Activated naive CD4-positive, alpha-beta T cell (primary cell): ENCODE measurements around the gene AP3S2.

Experiments
- DNase-seq, 4 experiments: peaks; one replicate each; lab custom pipeline; 2025; lab: John Stamatoyannopoulos, UW

The AP3S2 gene

DNA sequence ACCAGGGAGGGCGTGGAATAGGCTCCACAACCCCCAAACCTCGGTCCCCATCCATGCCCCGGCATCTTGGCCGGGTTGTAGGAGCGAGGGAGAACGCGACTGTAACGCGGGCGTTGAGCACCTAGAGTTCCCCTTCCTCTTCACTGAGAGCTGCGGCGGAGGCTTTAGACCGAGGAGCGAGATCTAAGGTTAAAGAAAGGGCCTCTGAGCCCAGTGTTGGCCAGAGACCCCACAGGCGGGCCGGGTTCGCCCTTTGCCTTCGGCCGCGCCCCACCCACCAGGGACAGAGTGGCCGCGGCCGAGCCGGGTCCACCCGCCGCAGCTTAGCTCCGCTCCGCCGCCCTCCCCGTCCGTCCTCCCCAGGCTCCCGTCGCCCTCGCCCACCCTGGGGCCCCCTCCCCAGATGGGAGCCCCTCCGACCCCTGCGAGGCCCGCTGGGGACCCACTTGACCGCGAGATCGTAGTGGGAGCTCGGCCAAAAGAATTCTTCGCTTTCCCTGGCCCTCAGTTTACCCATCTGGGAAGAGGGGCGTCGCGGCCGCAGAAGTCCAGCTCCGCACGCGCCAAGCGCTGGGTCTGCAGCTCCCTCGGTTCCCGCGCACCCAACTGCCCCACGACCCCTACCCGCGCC, 79.6 kb downstream of the AP3S2 start:
- DNase-seq: no peak

DNA sequence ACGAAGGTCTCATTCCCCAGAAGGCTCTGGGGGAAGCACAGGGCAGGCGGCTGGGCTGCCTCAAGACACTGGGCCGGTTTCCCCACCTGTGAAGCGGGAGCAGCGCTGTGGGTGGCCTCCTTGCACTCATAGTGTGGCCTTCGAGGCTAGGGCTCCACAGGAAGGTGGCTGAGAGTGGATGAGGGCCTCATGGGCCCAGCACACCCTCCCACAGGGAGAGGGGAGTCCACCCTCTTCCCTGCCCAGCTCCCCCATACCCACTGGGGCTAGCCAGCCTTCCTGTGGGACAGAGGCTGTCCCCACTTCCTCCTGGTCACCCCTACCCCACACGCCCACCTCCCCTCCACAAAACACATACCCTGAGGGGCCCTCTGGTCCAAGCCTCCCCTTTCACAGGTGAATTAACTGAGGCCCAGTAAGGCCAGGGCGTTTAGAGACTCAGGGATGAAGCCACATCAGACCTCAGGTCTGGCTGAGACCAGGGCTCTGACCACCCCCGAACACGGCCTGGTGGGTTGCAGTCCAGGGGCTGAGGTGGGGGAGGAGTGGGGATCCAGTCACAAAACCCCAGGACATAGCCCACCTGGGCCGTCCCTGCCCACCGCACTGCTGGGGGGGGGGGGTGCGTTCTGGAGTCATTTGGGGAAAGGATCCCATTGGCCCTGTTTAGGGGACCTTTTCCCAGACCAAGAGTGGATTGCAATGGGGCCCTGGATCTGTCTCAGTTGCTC, 80.2 kb downstream of the AP3S2 start:
- no peak for DNase-seq

DNA sequence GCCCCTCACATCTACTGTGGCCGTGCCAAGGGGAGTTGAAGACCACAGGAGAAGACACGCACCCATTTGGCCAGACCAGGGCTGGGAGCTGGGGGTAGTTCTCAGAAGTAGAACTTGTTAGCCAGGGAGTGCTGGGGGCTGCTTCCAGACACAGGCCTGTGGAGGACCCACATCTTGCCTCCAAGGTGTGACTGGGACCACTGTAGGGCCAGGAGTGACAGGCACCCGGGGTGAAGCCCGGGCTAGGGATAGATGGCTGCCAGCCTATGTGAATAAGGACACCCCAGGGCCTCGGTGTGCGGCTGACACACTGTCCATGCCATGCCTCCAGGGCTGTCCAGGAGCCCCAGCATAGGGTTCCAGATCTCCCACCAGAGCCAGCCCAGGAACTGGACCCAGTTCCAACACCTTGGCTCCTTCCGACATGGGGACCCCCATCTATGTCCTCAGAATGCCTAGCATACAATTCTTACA, 80.9 kb downstream of the AP3S2 start:
- DNase-seq: no peak

DNA sequence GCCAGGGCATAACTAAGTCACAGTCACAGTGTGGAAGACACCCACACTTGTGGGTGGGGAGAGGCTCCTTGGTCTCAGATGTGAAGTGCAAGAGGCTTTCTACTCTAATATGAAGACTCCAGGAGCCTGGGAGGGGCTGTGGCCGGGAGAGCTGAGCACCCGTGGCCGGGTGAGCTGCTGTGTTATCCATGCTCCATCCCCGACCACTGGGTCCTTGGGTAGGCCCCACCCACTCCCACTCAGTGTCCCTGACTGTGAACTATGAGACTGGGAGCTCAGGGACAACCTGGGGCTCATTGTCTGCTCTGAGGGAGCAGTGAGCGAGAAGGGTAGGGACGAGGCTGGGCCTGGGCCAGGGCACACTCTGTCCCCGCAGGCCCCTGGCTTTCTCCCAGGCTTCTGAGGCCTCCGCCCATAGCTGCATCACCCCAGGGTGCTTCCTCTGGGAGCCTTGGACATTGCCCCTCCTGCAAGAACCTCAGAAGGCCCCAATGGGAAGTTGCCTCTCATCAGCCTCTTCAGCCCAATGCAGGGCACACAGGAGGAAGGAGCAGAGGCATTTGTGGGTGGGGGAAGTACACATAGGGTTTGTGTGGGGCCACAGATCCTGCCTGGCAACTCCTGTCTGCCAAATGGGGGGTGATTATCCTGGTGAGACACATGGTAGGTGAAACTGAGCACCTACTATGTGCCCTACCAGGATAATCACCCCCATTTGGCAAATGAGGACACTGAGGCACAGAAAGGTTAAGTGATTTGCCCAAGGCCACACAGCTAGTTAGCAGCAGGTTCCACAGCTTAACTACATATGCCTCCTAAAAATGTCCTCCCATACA, 81.6 kb downstream of the AP3S2 start:
- no peak for DNase-seq

DNA sequence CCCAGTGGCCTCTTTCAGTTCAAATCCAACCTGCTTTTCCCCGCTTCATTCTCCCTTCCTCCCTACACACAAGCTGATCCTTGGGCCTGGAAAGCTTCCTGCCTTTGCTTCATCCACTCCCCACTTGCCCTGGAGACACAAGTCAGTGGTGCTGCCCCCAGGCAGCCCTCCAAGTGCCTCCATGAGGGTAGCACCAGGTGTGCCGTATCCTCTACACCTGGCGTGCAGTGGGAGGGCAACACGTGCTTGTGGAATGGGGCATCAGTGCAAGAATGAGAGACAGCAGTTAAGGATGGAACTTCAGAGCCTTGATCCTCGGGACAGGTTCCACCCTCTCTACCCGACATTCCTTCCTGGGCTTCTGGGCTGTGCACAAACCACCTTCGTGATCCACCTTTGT, 83.0 kb downstream of the AP3S2 start:
- DNase-seq: no peak

DNA sequence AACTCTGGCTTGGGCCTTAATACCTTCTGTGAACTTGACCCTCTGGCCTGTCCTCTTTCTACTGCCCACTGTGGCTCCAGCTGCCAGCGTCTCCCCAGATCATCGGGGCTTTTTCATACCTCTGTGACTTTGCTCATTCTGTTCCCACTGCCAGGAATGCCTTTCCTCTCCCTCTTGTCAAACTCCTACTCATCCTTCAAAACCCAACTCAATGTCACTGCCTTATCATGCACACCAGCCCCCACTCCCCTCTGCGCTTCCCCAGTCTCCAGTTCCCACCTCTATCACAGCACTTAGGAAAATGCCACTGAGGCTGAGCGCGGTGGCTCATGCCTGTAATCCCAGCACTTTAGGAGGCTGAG, 84.0 kb downstream of the AP3S2 start:
- DNase-seq: no peak

DNA sequence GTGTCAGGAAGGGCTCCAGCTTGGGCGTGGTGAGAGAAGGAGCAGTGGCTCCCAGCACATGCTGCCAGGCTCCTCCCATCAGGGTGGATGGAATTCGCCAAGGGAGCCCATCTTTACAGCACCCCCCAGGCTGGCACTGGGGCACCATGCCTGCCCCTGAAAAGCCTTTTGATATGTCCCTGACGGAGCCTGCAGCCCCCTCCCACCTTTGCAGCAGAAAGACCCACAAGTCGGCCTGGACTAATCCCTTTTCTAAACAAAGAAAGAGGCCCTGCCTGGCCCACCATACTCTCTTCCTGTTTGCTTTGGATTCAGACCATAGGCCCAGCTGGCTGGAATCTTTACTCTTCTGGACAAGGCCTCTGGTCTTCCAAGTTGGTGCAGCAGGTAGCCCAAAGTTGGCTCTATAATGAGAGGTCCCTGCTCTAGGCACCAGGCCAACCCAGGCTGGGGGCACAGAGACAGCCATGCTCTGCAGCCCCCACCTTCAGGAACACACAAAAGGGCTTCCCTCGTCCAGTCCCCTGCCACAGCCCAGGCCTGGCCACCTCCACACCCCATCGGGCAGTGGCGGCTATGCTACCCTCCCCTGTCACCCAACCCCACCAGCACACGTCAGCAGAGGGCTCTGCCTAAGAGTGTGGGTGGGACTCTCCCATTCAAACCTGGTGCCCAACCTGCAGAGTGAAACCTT, 84.6 kb downstream of the AP3S2 start:
- DNase-seq: no peak

DNA sequence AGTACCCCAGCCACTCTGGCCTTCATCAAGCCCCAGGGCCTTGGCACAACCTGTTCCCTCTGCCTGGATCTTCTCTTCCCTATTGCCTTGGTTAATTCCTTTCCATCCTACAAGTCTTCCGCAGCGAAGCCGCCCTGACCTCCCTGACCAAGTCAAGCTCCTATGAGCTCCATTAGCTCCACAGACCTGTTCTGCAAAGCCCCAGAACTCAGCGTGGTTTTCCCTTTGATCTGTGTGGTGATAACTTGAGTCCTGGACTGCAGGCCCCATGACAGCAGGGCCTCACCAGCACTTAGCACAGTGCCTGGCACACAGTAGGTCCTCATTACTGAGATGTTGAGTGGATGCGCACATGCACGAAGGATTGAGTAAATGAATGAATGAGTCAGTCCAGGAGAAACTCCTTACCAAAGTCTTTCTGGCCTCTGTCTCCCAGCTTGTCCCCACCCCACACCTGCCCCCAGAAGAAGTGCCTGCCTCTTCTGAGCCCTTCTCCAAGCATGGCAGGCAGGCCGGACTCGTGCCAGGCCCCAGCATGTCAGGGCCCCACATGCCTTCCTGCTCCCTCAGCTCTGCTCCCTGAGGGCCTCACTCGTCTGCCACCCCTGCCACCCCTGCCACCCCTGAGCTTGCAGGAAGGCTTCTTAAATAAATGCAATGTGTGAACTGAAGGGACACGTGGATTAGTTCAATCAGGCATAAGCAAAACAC, 85.5 kb downstream of the AP3S2 start:
- DNase-seq: no peak

DNA sequence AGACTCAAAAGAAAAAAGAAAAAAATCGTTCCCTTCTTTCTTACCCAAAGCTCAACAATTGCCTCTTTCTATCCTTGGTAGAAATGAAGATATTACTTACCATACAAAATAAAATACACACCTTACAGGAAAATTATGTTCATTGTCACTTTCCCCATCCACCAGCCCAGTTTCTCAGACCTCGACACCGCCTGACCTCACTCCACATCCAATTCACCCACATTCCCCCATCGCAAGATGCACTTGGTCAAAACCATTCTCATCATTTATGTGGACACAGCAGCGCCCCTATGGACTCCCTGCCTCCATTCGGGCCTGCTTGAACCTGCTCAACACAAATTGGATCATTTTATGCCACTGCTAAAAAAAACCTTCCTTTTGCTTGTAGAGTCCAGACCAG, 86.1 kb downstream of the AP3S2 start:
- DNase-seq: no peak

DNA sequence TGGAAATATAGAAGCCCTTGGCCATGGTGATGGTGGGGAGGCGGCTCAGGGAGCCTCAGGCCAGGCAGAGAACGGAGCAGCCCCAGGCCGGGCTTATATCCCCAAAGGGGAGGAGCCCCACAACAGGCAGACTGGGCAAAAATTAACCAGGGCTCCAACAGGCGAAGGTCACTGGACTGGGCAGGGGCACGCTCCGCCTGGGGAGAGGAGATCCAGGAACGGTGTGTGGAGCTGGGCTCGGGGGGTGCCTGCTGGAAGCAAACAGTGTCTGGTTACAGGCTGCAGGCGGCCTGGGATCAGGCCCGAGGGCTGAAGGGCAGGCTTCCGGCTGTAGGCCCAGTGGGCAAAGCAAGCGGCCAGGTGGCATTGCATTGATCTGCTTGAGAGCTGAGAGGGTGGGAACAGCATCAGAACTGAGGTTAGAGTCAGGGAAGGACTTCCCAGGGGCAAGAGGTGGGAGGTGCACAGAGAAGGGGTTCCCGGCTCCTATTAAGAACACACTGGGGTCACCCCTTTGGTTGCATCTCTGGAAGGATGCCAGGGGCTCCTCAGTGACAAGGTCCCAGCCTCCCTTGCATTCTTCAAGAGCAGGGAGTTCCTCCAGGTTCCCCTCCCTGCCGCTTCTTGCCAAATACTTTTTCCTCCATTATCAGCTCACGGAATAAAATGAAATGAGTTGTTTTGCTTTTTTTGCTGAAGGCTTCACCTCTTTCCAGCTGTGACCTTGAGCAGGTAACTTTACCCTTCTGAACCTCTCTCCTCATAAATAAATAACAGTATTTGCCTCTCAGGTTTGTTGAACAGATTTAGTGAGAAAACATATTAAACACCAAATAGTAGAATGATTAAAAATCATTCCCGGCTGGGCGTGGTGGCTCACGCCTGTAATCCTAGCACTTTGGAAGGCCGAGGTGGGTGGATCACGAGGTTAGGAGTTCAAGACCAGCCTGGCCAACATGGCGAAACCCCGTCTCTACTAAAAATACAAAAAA, 86.9 kb downstream of the AP3S2 start:
- DNase-seq: no peak

DNA sequence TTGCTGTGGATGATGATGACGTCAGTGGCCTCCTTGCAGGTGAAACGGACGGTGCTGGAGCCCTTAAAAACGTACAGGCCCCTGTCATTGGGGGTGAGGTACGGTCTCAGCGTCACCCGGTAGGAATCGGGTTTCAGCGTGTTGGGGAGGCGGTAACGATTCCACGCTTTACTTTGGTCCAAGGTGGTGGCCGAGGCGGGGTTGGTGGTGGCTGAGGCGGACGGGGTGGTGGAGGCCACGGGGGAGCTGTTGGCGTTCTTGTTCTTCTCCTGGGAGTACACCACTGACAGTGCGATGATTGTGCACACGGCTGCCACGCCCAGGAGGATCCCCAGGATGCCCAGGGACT, 87.6 kb downstream of the AP3S2 start:
- DNase-seq: no peak

DNA sequence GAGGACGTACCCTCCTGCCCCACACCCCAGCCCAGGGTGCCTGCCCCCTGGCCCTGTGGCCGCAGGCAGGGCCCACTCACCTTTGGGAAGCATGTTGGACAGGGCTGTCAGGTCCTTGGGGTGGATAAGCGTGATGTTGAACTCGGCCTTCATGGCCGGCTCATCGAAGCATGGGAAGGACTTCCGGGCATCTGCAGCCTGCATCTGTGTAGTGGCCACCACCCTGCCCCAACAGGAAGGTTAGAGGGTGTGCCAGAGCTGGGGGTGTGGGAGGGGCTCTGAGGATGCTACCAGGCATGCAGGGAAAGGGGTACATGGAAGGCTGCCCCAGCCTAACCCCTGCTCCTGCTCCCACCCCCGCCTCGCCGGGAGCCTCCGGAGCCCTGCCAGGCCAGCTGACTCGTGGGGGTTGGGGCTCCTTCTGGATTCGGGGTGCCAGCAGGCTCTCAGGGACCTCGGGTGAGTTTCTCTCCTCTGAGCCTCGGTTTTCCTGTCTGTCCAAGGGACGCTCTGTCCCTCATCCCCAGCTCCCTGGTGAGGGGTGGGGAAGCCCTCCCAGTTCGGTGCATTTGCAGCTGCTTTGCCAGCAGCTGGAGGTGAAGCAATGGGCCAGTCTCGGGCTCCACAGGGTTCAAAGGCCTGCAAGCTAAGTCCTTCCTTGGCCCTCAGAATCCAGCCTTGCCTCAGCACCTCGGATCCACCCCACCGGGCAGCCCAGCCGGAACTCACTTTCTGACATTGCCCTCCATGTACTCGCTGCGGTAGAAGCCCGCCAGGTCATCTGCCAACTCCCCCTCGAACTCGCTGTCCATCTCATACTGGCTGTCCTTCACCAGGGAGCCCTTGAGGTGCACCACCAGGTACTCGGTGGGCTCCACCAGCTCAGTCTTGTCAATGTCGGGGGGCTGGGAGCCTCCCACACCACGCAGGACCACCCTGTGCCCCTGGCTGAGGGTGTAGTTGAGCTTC, 88.3 kb downstream of the AP3S2 start:
- DNase-seq: no peak

DNA sequence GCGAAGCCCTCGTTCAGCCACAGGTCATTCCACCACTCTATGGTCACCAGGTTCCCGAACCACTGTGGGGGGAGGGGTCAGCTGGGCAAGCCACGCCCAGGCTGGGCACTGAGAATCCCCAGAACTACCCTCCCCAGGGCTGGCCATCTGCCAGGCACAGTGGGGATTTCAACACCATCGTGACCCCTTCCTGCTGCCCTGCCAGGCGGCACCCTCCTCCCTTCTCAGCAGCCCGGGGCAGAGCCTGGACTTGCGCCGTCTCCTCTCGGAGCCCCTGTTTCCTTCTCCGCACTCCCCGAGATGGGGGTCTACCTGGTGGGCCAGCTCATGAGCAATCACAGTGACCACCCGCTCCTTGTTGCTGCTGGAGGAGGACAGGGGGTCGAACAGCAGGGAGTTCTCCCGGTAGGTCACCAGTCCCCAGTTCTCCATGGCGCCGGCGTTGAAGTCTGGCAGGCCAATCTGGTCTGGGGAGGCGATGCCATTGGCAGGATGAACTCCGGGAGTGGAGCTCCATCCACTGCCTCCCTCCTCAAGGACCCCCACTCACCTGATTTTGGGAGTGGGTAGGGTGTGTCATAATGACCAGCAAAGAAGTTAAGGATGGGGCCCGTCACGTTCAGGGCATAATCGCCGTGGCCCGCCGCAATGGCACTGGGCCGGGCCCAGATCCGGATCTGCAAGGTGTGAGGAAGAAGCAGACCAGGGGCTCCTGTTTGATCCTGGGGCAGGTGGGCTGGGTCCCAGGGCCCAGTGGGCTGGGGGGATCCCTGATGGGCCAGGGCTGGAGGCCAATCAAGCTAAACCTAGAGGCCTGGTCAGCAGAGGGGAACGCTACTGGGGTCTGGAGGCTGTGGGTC, 89.6 kb downstream of the AP3S2 start:
- no peak for DNase-seq

DNA sequence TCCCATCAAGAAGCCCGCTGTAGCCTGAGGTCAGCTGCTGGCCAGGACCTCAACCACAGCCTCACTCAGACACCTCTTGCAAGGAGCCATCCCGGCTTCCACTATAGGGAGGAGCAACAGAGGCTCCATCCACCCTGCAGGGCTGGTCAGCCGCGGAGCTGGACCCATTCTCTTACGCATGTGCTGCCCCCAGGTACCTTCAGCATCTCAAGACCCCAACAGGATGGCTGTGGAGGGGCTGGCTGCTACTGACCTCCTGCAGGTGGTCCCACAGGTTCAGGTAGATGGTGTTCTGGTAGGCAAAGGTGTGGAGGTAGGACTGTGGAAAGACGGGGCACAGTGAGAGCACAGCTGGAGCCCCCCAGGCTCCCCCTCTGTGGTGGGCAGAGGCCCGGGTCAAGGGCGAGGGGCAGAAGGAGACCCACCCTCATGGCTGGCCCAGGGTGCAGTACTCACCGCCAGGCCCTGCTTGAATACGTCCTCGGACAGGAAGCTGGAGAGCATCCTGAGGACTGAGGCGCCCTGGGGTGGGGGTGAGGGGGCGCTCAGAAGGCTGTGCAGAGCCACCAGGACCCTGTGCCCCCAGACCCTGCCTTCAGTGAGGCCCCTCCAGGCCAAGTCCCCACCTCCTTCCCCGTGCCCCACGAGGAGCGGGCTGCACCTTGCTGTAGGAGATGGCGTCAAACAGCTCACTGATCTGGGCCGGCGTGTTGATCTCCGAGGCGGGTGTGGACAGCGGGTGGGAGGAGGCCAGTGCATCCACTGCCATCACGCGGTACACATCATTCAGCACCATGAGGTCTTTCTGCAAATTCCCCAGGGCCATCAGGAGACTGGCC, 90.6 kb downstream of the AP3S2 start:
- no peak for DNase-seq

DNA sequence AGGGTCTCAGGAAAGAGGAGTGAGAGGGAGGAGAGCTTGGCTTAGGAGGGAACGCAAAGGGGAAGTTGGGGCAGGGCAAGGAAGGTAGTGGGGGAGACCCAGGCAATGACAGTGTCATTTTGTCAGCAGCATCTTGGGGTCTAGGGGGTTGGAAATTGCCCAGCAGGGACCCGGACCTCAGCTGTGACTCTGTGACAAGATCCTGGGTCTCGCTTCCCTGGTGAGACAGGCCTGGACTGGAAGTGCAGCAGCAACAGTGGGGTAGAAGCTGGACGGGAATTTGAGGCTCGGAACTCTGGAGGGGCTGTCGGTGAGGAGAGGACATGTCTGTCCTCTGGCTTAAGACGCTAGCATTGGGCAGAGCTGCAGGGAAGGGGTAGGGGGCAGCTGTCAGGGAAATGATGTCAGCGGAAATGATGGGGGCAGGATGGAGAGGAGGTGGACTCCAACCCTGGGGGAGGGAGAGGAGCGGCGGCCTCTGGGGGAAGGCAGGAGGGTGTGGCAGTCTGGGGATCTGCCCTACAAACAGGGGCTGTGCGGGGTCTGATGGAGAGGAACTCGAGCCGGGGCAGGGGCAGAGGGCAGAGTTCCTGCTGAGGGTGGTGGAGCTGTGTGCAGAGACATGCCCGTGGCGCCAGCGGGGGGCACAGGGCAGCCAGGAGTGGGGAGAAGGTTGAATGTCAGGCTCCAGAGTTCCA, 91.4 kb downstream of the AP3S2 start:
- no peak for DNase-seq

DNA sequence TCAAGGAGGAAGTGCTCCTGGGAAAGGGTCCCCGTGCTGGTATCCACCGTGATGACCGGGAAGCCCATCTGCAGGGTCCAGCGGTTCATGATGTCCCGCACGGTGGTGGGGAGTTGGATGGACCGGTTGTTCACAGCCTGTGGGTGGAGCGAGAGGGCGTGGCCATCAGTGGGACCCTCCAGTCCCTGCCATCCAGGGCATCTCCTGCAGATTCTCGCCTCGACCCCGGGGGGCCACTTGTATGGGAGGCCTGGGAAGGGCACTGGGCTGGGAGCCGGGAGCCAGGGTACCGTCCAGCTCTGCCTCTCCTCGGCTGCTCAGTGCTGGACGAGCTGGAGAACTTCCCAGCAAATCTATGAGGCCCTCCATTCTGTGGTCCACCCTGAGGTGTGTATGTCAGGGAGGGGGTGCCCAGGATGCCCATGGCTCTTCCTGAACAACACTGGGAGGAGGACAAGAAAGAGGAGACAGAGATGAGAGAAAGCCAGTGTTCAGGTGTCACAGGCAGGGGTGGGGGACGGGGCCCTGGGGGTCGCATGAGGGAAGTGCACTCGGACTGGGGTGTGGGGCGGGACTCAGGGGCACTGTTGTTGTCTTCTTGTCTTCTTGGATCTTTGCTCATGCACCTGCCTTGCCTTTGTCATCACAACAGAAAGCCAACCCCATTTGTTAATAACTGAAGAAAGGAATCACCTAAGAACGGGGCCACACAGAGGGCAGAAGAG, 92.2 kb downstream of the AP3S2 start:
- no peak for DNase-seq
